Gastroesophageal sphincter (tissue), 4 donors: Measurements from ENCODE around the gene CACNA1C. TPM values are rescaled to one million over a fixed set of nuclear protein-coding genes. Genes with fewer than 3 reads are reported as not detected.

Experiments used
- ATAC-seq: fragments of 150-250 bp; one replicate; pipeline ENCODE4 v1.9.1; 2016; ENCODE audit warnings: mild to moderate bottlenecking, moderate library complexity
- H3K27ac ChIP-seq, 4 donors: fragments of 200-600 bp; sonication (generic) in 3 of 4; 1 replicate in 3 of 4; 2 replicates in 1 of 4; pipeline ENCODE4 v1.5.1; 2016 to 2019
- H3K27me3 ChIP-seq: fragments of 200-600 bp; sonication (generic); one replicate; pipeline ENCODE4 v1.5.1; 2019
- H3K36me3 ChIP-seq, 2 donors: fragments of 200-600 bp; sonication (generic); one replicate each; pipeline ENCODE4 v1.5.1; 2019; ENCODE audit warnings: control low read depth in 1 of 2
- H3K4me1 ChIP-seq, 3 donors: fragments of 200-600 bp; sonication (generic); 1 replicate in 2 of 3; 2 replicates in 1 of 3; pipeline ENCODE4 v1.5.1; 2016 to 2019; ENCODE audit warnings: control low read depth in 2 of 3
- H3K4me3 ChIP-seq, 2 donors: fragments of 200-600 bp; sonication (generic); one replicate each; pipeline ENCODE4 v1.5.1; 2019; ENCODE audit warnings: mild to moderate bottlenecking in 1 of 2, moderate library complexity in 1 of 2
- H3K9me3 ChIP-seq, 3 donors: fragments of 200-600 bp; sonication (generic); one replicate each; pipeline ENCODE4 v1.5.1; 2017 to 2019; ENCODE audit warnings: control low read depth in 2 of 3
- CTCF ChIP-seq, 4 experiments: fragments of 200-600 bp in 2 of 4; fragments of 450-650 bp in 2 of 4; sonication (generic) in 1 of 4; IDR thresholded peaks; one replicate each; pipeline ENCODE4 v1.5.1; 2017 to 2019; ENCODE audit warnings: antibody characterized with exemption in 4 of 4, mild to moderate bottlenecking in 2 of 4, moderate library complexity in 2 of 4
- EP300 ChIP-seq: sonication (generic); formaldehyde crosslinking; IDR thresholded peaks from one replicate; pipeline ENCODE4 v1.6.1; 2017; ENCODE audit warnings: antibody characterized with exemption, mild to moderate bottlenecking
- POLR2A ChIP-seq, 2 donors: fragments of 450-650 bp; IDR thresholded peaks; one replicate each; pipeline ENCODE4 v1.6.1; 2017; ENCODE audit warnings: antibody characterized with exemption in 2 of 2, mild to moderate bottlenecking in 2 of 2, moderate library complexity in 1 of 2
- POLR2AphosphoS5 ChIP-seq: sonication (generic); formaldehyde crosslinking; IDR thresholded peaks from one replicate; pipeline ENCODE4 v1.6.1; 2017; ENCODE audit warnings: antibody characterized with exemption
- WGBS, 2 donors: methylation state at CpG; one replicate each; pipeline ENCODE4 v1.1.5; 2018; ENCODE audit warnings: low coverage in 1 of 2; 5-methylcytosine and 5-hydroxymethylcytosine counted together
- total RNA-seq, 4 donors: library from RNA; depleted of rRNA; stranded (reverse); fragments of >200 nt; gene quantifications; one replicate each; pipeline ENCODE4 v1.1.0, GENCODE V29; 2016

The CACNA1C gene
- total RNA-seq, 4 donors from 2014 or later: 22.9 to 96.2 (median 41.4) TPM

- Histone ChIP-seq H3K27ac (no peak overlapping the region), H3K4me3 (no peak overlapping the region), H3K4me1 (no peaks in the 10 kb centered on the region), H3K27me3 (no peaks in the 10 kb centered on the region), H3K9me3 (no peaks in the 10 kb centered on the region), H3K36me3 (peaks cover 0 to 4% of the 10 kb centered on the region in 2 donors)
- ATAC-seq: no peak
- TF ChIP-seq POLR2AphosphoS5 (no peak), POLR2A (IDR thresholded peaks at IDR 0.05) (no peak), EP300 (no peak), CTCF (IDR thresholded peaks at IDR 0.05) (no peak)
- WGBS, 2 donors: 66 to 80% methylated on average over 1 to 10 of the region's 10 CpGs
These were observed 644.4 kb downstream of the CACNA1C start for GRCh38 chr12:2697057-2697800.

- no peak overlapping the region for H3K27ac ChIP-seq
- TF ChIP-seq CTCF (IDR thresholded peaks at IDR 0.05): no peak
- no peak for TF ChIP-seq EP300
- no peak for TF ChIP-seq POLR2A (IDR thresholded peaks at IDR 0.05)
- TF ChIP-seq POLR2AphosphoS5: no peak
- H3K9me3 ChIP-seq: no peaks in the 10 kb centered on the region
- no peak for ATAC-seq
- 71 to 100% methylated on average over 1 of the region's 1 CpG for WGBS, 2 donors
- no peak overlapping the region for H3K4me3 ChIP-seq
- H3K27me3 ChIP-seq: no peaks in the 10 kb centered on the region
- no peaks in the 10 kb centered on the region for H3K36me3 ChIP-seq
- no peaks in the 10 kb centered on the region for H3K4me1 ChIP-seq
These were observed 645.8 kb downstream of the CACNA1C start for GRCh38 chr12:2698566-2698965.

GRCh38 chr12:2710701-2711100, 657.9 kb downstream of the CACNA1C start:
- H3K27me3 ChIP-seq: peaks cover 17% of the 10 kb centered on the region
- no peak for ATAC-seq
- H3K36me3 ChIP-seq: no peaks in the 10 kb centered on the region
- peaks cover 0 to 31% (median 0%) of the 10 kb centered on the region in 3 donors for H3K9me3 ChIP-seq
- 5 to 40% methylated on average over 1 of the region's 1 CpG for WGBS, 2 donors
- TF ChIP-seq POLR2A (IDR thresholded peaks at IDR 0.05): no peak
- TF ChIP-seq EP300: no peak
- H3K4me3 ChIP-seq: no peak overlapping the region
- H3K4me1 ChIP-seq: no peaks in the 10 kb centered on the region
- H3K27ac ChIP-seq: no peak overlapping the region

- no peak overlapping the region for H3K4me3 ChIP-seq
- 81% methylated on average over 2 of the region's 2 CpGs; no CpG with 5 or more reads in 1 of the 2 donors for WGBS, 2 donors
- no peak for ATAC-seq
- H3K27ac ChIP-seq: no peak overlapping the region
- peaks cover 13% of the 10 kb centered on the region for H3K27me3 ChIP-seq
- TF ChIP-seq CTCF (IDR thresholded peaks at IDR 0.05): no peak
- no peaks in the 10 kb centered on the region for H3K4me1 ChIP-seq
- H3K36me3 ChIP-seq: no peaks in the 10 kb centered on the region
- no peaks in the 10 kb centered on the region for H3K9me3 ChIP-seq
These were observed 666.6 kb downstream of the CACNA1C start for GRCh38 chr12:2719392-2719791.

- no peak for ATAC-seq
- H3K27ac ChIP-seq: no peak overlapping the region
- TF ChIP-seq CTCF (IDR thresholded peaks at IDR 0.05) (no peak), POLR2A (IDR thresholded peaks at IDR 0.05) (no peak), EP300 (no peak), POLR2AphosphoS5 (no peak)
- no peaks in the 10 kb centered on the region for H3K4me1 ChIP-seq
- no peak overlapping the region for H3K4me3 ChIP-seq
- H3K9me3 ChIP-seq: no peaks in the 10 kb centered on the region
- H3K36me3 ChIP-seq: no peaks in the 10 kb centered on the region
- WGBS, 2 donors: 86 to 88% methylated on average over 1 of the region's 1 CpG
- H3K27me3 ChIP-seq: peaks cover 19% of the 10 kb centered on the region
These were observed 670.0 kb downstream of the CACNA1C start for GRCh38 chr12:2722806-2723205.
